Measurements from ENCODE around the gene TTC34. TPM values are rescaled to one million over a fixed set of nuclear protein-coding genes. Genes with fewer than 3 reads are reported as not detected.
A peak's percentile ranks its signal among the peaks of the same experiment; 100 is the strongest.
"Not testable (repeated sequence)": the region's sequence is repeated elsewhere in the genome, so short reads cannot be mapped to it uniquely, and the experiment has no call there.

Gene TTC34
- total and polyA plus RNA-seq, 2 donors from 2014 or later, result 0.15 to 2.4 TPM

GRCh38 chr1:2653741-2654442 is 147.6 kb downstream of the TTC34 start:
- H3K27ac ChIP-seq (ENCODE audit: low read depth in 2 of 2, low read length in 2 of 2); H3K27me3 ChIP-seq (ENCODE audit: control insufficient read depth, insufficient read depth, low read length); H3K4me1 ChIP-seq (ENCODE audit: control insufficient read depth in 2 of 3, insufficient read depth in 2 of 3, low read depth in 1 of 3, low read length in 3 of 3); H3K4me3 ChIP-seq (ENCODE audit: low read length in 3 of 3); intact Hi-C loops (cut with DNase I); H3K9me3 ChIP-seq (ENCODE audit: control insufficient read depth in 2 of 3, insufficient read depth in 1 of 3, low read length in 3 of 3); FAIRE-seq; H3K9ac ChIP-seq (ENCODE audit: low read length in 3 of 3); H3K36me3 ChIP-seq (ENCODE audit: control insufficient read depth in 2 of 3, insufficient read depth in 3 of 3, low read length in 3 of 3): not testable (repeated sequence)
- DNase-seq, result peak in 1 of 5 donors; percentile 96

GRCh38 chr1:2652926-2653571 is 148.4 kb downstream of the TTC34 start:
- H3K36me3 ChIP-seq (ENCODE audit: control insufficient read depth in 2 of 3, insufficient read depth in 3 of 3, low read length in 3 of 3); H3K4me1 ChIP-seq (ENCODE audit: control insufficient read depth in 2 of 3, insufficient read depth in 2 of 3, low read depth in 1 of 3, low read length in 3 of 3); H3K27me3 ChIP-seq (ENCODE audit: control insufficient read depth, insufficient read depth, low read length); H3K27ac ChIP-seq (ENCODE audit: low read depth in 2 of 2, low read length in 2 of 2); H3K9ac ChIP-seq (ENCODE audit: low read length in 3 of 3); intact Hi-C loops (cut with DNase I); FAIRE-seq; H3K4me3 ChIP-seq (ENCODE audit: low read length in 3 of 3); H3K9me3 ChIP-seq (ENCODE audit: control insufficient read depth in 2 of 3, insufficient read depth in 1 of 3, low read length in 3 of 3): not testable (repeated sequence)
- DNase-seq, result peak in 2 of 5 donors; percentile 59 to 91

GRCh38 chr1:2652152-2652925 is 149.2 kb downstream of the TTC34 start:
- FAIRE-seq; H3K4me3 ChIP-seq (ENCODE audit: low read length in 3 of 3); H3K27me3 ChIP-seq (ENCODE audit: control insufficient read depth, insufficient read depth, low read length); H3K9me3 ChIP-seq (ENCODE audit: control insufficient read depth in 2 of 3, insufficient read depth in 1 of 3, low read length in 3 of 3); H3K27ac ChIP-seq (ENCODE audit: low read depth in 2 of 2, low read length in 2 of 2); intact Hi-C loops (cut with DNase I); H3K9ac ChIP-seq (ENCODE audit: low read length in 3 of 3); H3K4me1 ChIP-seq (ENCODE audit: control insufficient read depth in 2 of 3, insufficient read depth in 2 of 3, low read depth in 1 of 3, low read length in 3 of 3); H3K36me3 ChIP-seq (ENCODE audit: control insufficient read depth in 2 of 3, insufficient read depth in 3 of 3, low read length in 3 of 3): not testable (repeated sequence)
- DNase-seq, result peak in 1 of 5 donors; percentile 86

- H3K36me3 ChIP-seq (ENCODE audit: control insufficient read depth in 2 of 3, insufficient read depth in 3 of 3, low read length in 3 of 3), result no peaks in the 10 kb centered on the region
- H3K4me1 ChIP-seq (ENCODE audit: control insufficient read depth in 2 of 3, insufficient read depth in 2 of 3, low read depth in 1 of 3, low read length in 3 of 3), result no peaks in the 10 kb centered on the region
- H3K27ac ChIP-seq (ENCODE audit: low read depth in 2 of 2, low read length in 2 of 2), result no peak overlapping the region
- H3K27me3 ChIP-seq (ENCODE audit: control insufficient read depth, insufficient read depth, low read length), result peaks cover 4% of the 10 kb centered on the region
- no peak for TF ChIP-seq CTCF (IDR thresholded peaks at IDR 0.05; ENCODE audit: borderline replicate concordance, extremely low read depth, insufficient read depth)
- intact Hi-C loops (cut with DNase I), result no loop called here
- no peak for FAIRE-seq
- no peak overlapping the region for H3K4me3 ChIP-seq (ENCODE audit: low read length in 3 of 3)
- H3K9ac ChIP-seq (ENCODE audit: low read length in 3 of 3), result no peak overlapping the region
- H3K9me3 ChIP-seq (ENCODE audit: control insufficient read depth in 2 of 3, insufficient read depth in 1 of 3, low read length in 3 of 3), result peaks cover 0 to 8% (median 0%) of the 10 kb centered on the region in 3 donors
- peak in 1 of 5 donors; percentile 16 for DNase-seq
Observed at GRCh38 chr1:2650967-2651645, 150.4 kb downstream of the TTC34 start.
